Epithelial cell of esophagus (primary cell): Measurements from ENCODE around the gene LRMDA.
A peak's percentile ranks its signal among the peaks of the same experiment; 100 is the strongest.

Experiments
- DNase-seq: peaks from one replicate; pipeline ENCODE4 v3.0.0; 2010; ENCODE audit warnings: low read depth
- H3K4me3 ChIP-seq: 2 replicates; pipeline ENCODE4 v1.5.1; 2011; ENCODE audit warnings: mild to moderate bottlenecking, low read length, control low read depth
- CTCF ChIP-seq: IDR thresholded peaks from 2 replicates; pipeline ENCODE4 v1.5.1; 2011; ENCODE audit warnings: low read depth, mild to moderate bottlenecking, low read length, control low read depth, inconsistent platforms; ENCODE audit not compliant: insufficient read depth; ENCODE audit errors: missing control alignments

LRMDA gene

GRCh38 chr10:76456197-76456596 is 1024.8 kb downstream of the LRMDA start:
- TF ChIP-seq CTCF = no peak
- no peak overlapping the region for H3K4me3 ChIP-seq
- DNase-seq = peak; percentile 29

- no peak for DNase-seq
- TF ChIP-seq CTCF = no peak
These were observed 1027.7 kb downstream of the LRMDA start for GRCh38 chr10:76459016-76459730.

GRCh38 chr10:76461024-76461423 is 1029.6 kb downstream of the LRMDA start:
- H3K4me3 ChIP-seq = no peak overlapping the region

More at GRCh38 chr10:76459016-76459730, 1027.7 kb downstream of the LRMDA start:
- no peak overlapping the region for H3K4me3 ChIP-seq

GRCh38 chr10:76463111-76463510 is 1031.7 kb downstream of the LRMDA start:
- DNase-seq = no peak
- H3K4me3 ChIP-seq = no peak overlapping the region
- no peak for TF ChIP-seq CTCF

More at GRCh38 chr10:76461024-76461423, 1029.6 kb downstream of the LRMDA start:
- no peak for TF ChIP-seq CTCF
- no peak for DNase-seq

GRCh38 chr10:76466836-76467503 is 1035.5 kb downstream of the LRMDA start:
- no peak overlapping the region for H3K4me3 ChIP-seq
- no peak for DNase-seq
- no peak for TF ChIP-seq CTCF

- no peak for TF ChIP-seq CTCF
- no peak overlapping the region for H3K4me3 ChIP-seq
- DNase-seq = no peak
These were observed 1038.3 kb downstream of the LRMDA start for GRCh38 chr10:76469675-76470074.
